Trophoblast cell (in vitro differentiated cells and primary cell): ENCODE data around the gene ETV7.

ENCODE experiments used
- DNase-seq, 2 donors: peaks; one replicate each; pipeline ENCODE4 v3.0.0-alpha.2; 2016
- H2AFZ ChIP-seq: 2 replicates; pipeline ENCODE4 v1.6.1; 2013; ENCODE audit warnings: low read length, moderate library complexity, mild to moderate bottlenecking; ENCODE audit not compliant: insufficient read depth, poor library complexity
- H2AK5ac ChIP-seq: 2 replicates; pipeline ENCODE4 v1.6.1; 2013; ENCODE audit warnings: mild to moderate bottlenecking, low read length
- H2BK120ac ChIP-seq: 2 replicates; pipeline ENCODE4 v1.6.1; 2013; ENCODE audit warnings: low read length, mild to moderate bottlenecking, moderate library complexity; ENCODE audit not compliant: insufficient read depth, poor library complexity
- H2BK12ac ChIP-seq: 2 replicates; pipeline ENCODE4 v1.6.1; 2013; ENCODE audit warnings: mild to moderate bottlenecking, low read length, moderate library complexity
- H2BK5ac ChIP-seq: 2 replicates; pipeline ENCODE4 v1.6.1; 2013; ENCODE audit warnings: low read length, low read depth, moderate library complexity, mild to moderate bottlenecking; ENCODE audit not compliant: poor library complexity
- H3K14ac ChIP-seq: 2 replicates; pipeline ENCODE4 v1.6.1; 2013; ENCODE audit warnings: mild to moderate bottlenecking, low read length
- H3K18ac ChIP-seq: 2 replicates; pipeline ENCODE4 v1.6.1; 2013; ENCODE audit warnings: mild to moderate bottlenecking, low read length
- H3K23ac ChIP-seq: 2 replicates; pipeline ENCODE4 v1.6.1; 2013; ENCODE audit warnings: low read length
- H3K27ac ChIP-seq: 2 replicates; pipeline ENCODE4 v1.5.1; 2013; ENCODE audit warnings: low read depth, mild to moderate bottlenecking, inconsistent platforms, low read length, moderate library complexity
- H3K27me3 ChIP-seq: 2 replicates; pipeline ENCODE4 v1.6.1; 2013; ENCODE audit warnings: inconsistent platforms, mild to moderate bottlenecking, low read length, moderate library complexity; ENCODE audit not compliant: insufficient read depth
- H3K36me3 ChIP-seq, 2 experiments: 1 replicate in 1 of 2; 2 replicates in 1 of 2; pipeline ENCODE4 v1.6.1; 2013; ENCODE audit warnings: low read length in 2 of 2, mild to moderate bottlenecking in 2 of 2, moderate library complexity in 1 of 2; ENCODE audit not compliant: insufficient read depth in 2 of 2, control insufficient read depth in 1 of 2
- H3K4ac ChIP-seq: 2 replicates; pipeline ENCODE4 v1.6.1; 2013; ENCODE audit warnings: low read depth, mild to moderate bottlenecking, low read length, moderate library complexity
- H3K4me1 ChIP-seq, 2 experiments: 1 replicate in 1 of 2; 2 replicates in 1 of 2; pipeline ENCODE4 v1.6.1; 2013; ENCODE audit warnings: low read length in 2 of 2, mild to moderate bottlenecking in 2 of 2, moderate library complexity in 1 of 2; ENCODE audit not compliant: insufficient read depth in 2 of 2, control insufficient read depth in 1 of 2
- H3K4me2 ChIP-seq: 2 replicates; pipeline ENCODE4 v1.6.1; 2013; ENCODE audit warnings: inconsistent platforms, mild to moderate bottlenecking, low read length, moderate library complexity
- H3K4me3 ChIP-seq: 2 replicates; pipeline ENCODE4 v1.5.1; 2013; ENCODE audit warnings: mild to moderate bottlenecking, low read depth, low read length, inconsistent platforms
- H3K79me1 ChIP-seq: one replicate; pipeline ENCODE4 v1.6.1; 2013; ENCODE audit warnings: low read length
- H3K79me2 ChIP-seq: 2 replicates; pipeline ENCODE4 v1.6.1; 2013; ENCODE audit warnings: low read length, mild to moderate bottlenecking; ENCODE audit not compliant: control insufficient read depth, insufficient read depth, poor library complexity
- H3K9ac ChIP-seq: 2 replicates; pipeline ENCODE4 v1.6.1; 2013; ENCODE audit warnings: mild to moderate bottlenecking, low read length
- H3K9me3 ChIP-seq: 2 replicates; pipeline ENCODE4 v1.6.1; 2013; ENCODE audit warnings: low read depth, mild to moderate bottlenecking, control low read depth, inconsistent platforms, low read length; ENCODE audit not compliant: insufficient read depth
- H4K12ac ChIP-seq: 2 replicates; pipeline ENCODE4 v1.6.1; 2013; ENCODE audit warnings: low read depth, mild to moderate bottlenecking, low read length, moderate library complexity
- H4K8ac ChIP-seq: 2 replicates; pipeline ENCODE4 v1.6.1; 2013; ENCODE audit warnings: low read depth, mild to moderate bottlenecking, low read length, moderate library complexity
- H4K91ac ChIP-seq: one replicate; pipeline ENCODE4 v1.6.1; 2013; ENCODE audit warnings: low read depth, mild to moderate bottlenecking, low read length, moderate library complexity
- WGBS: extraction: QIAGEN DNeasy Blood & Tissue Kit; methylation state at CpG from one replicate; pipeline ENCODE4 v1.1.7; 2013; ENCODE audit warnings: missing lambda C conversion rate; ENCODE audit not compliant: insufficient read length, insufficient coverage; ENCODE audit errors: extremely low coverage; 5-methylcytosine and 5-hydroxymethylcytosine counted together

ETV7 gene

GRCh38 chr6:36350082-36350481 is 37.4 kb downstream of the ETV7 start:
- H3K18ac ChIP-seq, result no peak overlapping the region
- no peak overlapping the region for H3K9ac ChIP-seq
- H3K4ac ChIP-seq, result no peak overlapping the region
- H3K79me1 ChIP-seq, result no peaks in the 10 kb centered on the region
- H2AFZ ChIP-seq, result no peak overlapping the region
- no peak overlapping the region for H3K27ac ChIP-seq
- peaks cover 9 to 11% of the 10 kb centered on the region in 2 experiments for H3K4me1 ChIP-seq
- no peaks in the 10 kb centered on the region for H3K36me3 ChIP-seq
- no peaks in the 10 kb centered on the region for H3K9me3 ChIP-seq
- no peak overlapping the region for H3K23ac ChIP-seq
- H3K14ac ChIP-seq, result no peak overlapping the region
- no peak for DNase-seq
- H2BK120ac ChIP-seq, result no peak overlapping the region
- no CpG with 5 or more reads among the region's 4 CpGs for WGBS
- H3K4me3 ChIP-seq, result no peak overlapping the region
- H4K91ac ChIP-seq, result no peak overlapping the region
- H4K8ac ChIP-seq, result no peak overlapping the region
- no peaks in the 10 kb centered on the region for H3K79me2 ChIP-seq
- no peak overlapping the region for H2AK5ac ChIP-seq
- no peak overlapping the region for H4K12ac ChIP-seq
- no peak overlapping the region for H2BK5ac ChIP-seq
- no peak overlapping the region for H2BK12ac ChIP-seq
- no peak overlapping the region for H3K4me2 ChIP-seq
- H3K27me3 ChIP-seq, result no peaks in the 10 kb centered on the region

GRCh38 chr6:36349240-36349639 is 38.2 kb downstream of the ETV7 start:
- Histone ChIP-seq H3K23ac (no peak overlapping the region), H3K27ac (no peak overlapping the region), H2BK5ac (no peak overlapping the region), H3K4ac (no peak overlapping the region), H2BK12ac (no peak overlapping the region), H3K79me1 (no peaks in the 10 kb centered on the region), H3K79me2 (no peaks in the 10 kb centered on the region), H3K36me3 (no peaks in the 10 kb centered on the region), H2BK120ac (no peak overlapping the region), H3K4me3 (no peak overlapping the region), H3K27me3 (no peaks in the 10 kb centered on the region), H3K18ac (no peak overlapping the region), H4K12ac (no peak overlapping the region), H3K4me1 (peaks cover 9 to 11% of the 10 kb centered on the region in 2 experiments), H3K9ac (no peak overlapping the region), H3K4me2 (no peak overlapping the region), H3K14ac (no peak overlapping the region), H2AFZ (no peak overlapping the region), H4K91ac (no peak overlapping the region), H4K8ac (no peak overlapping the region), H3K9me3 (no peaks in the 10 kb centered on the region), H2AK5ac (no peak overlapping the region)
- no CpG with 5 or more reads among the region's 6 CpGs for WGBS
- DNase-seq, result no peak

GRCh38 chr6:36347621-36348020 is 39.8 kb downstream of the ETV7 start:
- no CpG with 5 or more reads among the region's 4 CpGs for WGBS
- Histone ChIP-seq H3K9me3 (no peaks in the 10 kb centered on the region), H3K79me2 (no peaks in the 10 kb centered on the region), H3K14ac (no peak overlapping the region), H4K8ac (no peak overlapping the region), H3K27me3 (no peaks in the 10 kb centered on the region), H3K4ac (no peak overlapping the region), H2AK5ac (no peak overlapping the region), H2AFZ (no peak overlapping the region), H3K27ac (no peak overlapping the region), H4K91ac (no peak overlapping the region), H3K9ac (no peak overlapping the region), H4K12ac (no peak overlapping the region), H3K4me2 (no peak overlapping the region), H3K4me3 (no peak overlapping the region), H3K4me1 (peaks cover 9 to 11% of the 10 kb centered on the region in 2 experiments), H3K36me3 (no peaks in the 10 kb centered on the region), H2BK5ac (no peak overlapping the region), H3K23ac (no peak overlapping the region), H3K18ac (no peak overlapping the region), H2BK120ac (no peak overlapping the region), H3K79me1 (no peaks in the 10 kb centered on the region), H2BK12ac (no peak overlapping the region)
- DNase-seq, result no peak

DNA sequence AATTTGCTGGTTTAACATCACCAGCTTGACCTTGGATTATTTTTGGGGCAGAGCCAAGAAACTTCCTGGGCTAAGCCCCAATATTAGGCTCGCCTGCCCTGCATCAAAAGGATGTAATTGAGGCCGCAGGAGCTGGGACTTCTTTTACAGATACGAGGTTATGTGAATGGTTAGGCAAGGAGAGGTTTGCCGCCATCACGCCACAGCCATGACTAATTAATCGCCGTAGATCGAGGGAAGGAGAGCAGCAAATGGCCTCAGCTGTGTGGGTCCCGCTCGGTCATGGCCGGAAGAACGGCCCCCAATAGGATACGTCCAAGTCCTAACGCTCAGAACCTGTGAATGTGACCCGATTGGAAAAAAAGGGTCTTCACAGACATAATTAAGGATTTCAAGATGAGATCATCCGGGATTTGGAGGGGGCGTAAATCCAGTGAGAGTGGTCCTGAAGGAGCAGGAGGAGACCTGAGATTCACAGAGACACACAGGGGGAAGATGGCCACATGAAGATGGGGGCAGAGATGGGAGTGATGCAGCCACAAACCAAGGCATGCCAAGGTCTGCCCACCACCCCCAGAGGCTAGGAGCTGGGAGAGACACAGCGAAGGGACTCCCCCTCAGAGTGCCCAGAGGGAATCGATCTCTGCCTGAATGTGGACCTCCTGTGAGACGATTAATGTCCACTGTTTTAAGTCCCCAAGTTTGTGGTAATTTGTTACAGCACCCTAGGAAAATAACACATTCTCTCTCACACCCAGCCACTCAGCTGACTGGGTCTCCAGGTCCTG is 40.8 kb downstream of the ETV7 start:
- Histone ChIP-seq H4K91ac (no peak overlapping the region), H3K23ac (no peak overlapping the region), H3K4me1 (peaks cover 9 to 11% of the 10 kb centered on the region in 2 experiments), H3K14ac (no peak overlapping the region), H3K36me3 (no peaks in the 10 kb centered on the region), H4K12ac (no peak overlapping the region), H3K27ac (no peak overlapping the region), H3K4me2 (no peak overlapping the region), H3K79me1 (no peaks in the 10 kb centered on the region), H2BK5ac (no peak overlapping the region), H2AFZ (no peak overlapping the region), H3K4ac (no peak overlapping the region), H3K9me3 (no peaks in the 10 kb centered on the region), H3K27me3 (no peaks in the 10 kb centered on the region), H3K18ac (no peak overlapping the region), H2BK120ac (no peak overlapping the region), H4K8ac (no peak overlapping the region), H3K9ac (no peak overlapping the region), H2AK5ac (no peak overlapping the region), H2BK12ac (no peak overlapping the region), H3K79me2 (no peaks in the 10 kb centered on the region), H3K4me3 (no peak overlapping the region)
- no peak for DNase-seq
- no CpG with 5 or more reads among the region's 20 CpGs for WGBS
